ENCODE data around the gene CFHR4. TPM values are rescaled to one million over a fixed set of nuclear protein-coding genes. Genes with fewer than 3 reads are reported as not detected.
"Not testable (repeated sequence)": the region's sequence is repeated elsewhere in the genome, so short reads cannot be mapped to it uniquely, and the experiment has no call there.

CFHR4 gene
- total RNA-seq, 1 donor from 2014 or later: not detected

DNA sequence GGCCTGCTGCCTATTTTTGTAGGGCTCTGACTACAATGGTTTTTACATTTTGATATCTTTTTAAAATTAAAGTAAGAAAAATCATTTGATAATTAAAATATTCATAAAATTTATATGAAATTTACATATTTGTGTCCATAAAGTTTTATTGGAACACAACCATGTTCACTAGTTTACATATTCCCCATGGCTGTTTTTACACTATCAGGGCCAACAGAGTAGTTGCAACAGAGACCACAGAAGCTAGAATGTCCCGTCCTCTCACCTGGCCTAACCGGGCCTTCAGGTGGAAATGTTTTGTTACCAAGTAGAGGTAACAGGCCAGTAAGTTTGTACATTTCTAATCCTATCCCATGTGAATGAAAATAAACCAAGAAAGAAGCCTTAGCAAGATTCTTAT lies 45.0 kb downstream of the CFHR4 start:
- intact Hi-C loops (cut with DNase I); DNase-seq (ENCODE audit: low spot score in 2 of 2); H3K4me1 ChIP-seq; H3K36me3 ChIP-seq; H3K4me3 ChIP-seq; H3K27ac ChIP-seq; H3K27me3 ChIP-seq; H3K9me3 ChIP-seq: not testable (repeated sequence)

DNA sequence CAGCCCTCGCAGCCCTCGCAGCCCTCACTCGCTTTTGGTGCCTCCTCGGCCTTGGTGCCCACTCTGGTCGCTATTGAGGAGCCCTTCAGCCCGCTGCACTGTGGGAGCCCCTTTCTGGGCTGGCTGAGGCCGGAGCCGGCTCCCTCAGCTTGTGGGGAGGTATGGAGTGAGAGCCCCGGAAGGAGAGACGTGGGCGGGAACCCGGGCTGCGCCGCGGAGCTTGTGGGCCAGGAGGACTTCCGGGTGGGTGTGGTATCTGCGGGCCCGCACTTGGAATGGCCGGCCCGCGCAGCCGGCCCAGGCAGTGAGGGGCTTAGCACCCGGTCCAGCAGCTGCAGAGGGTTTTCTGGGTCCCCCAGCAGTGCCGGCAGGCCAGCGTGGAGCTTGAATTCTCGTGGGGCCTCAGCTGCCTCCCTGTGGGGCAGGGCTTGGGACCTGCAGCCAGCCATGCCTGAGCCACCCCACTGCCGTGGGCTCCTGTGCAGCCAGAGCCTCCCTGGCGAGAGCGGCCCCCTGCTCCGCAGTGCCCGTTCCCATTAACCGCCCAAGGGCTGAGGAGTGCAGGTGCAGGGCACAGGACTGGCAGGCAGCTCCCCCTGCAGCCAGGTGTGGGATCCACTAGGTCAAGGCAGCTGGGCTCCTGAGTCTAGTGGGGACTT lies 45.8 kb downstream of the CFHR4 start:
- Histone ChIP-seq H3K36me3 (no peaks in the 10 kb centered on the region), H3K9me3 (no peaks in the 10 kb centered on the region), H3K27me3 (no peaks in the 10 kb centered on the region), H3K27ac (no peak overlapping the region), H3K4me3 (no peak overlapping the region), H3K4me1 (no peaks in the 10 kb centered on the region)
- no peak for DNase-seq (ENCODE audit: low spot score in 2 of 2)
- intact Hi-C loops (cut with DNase I): no loop called here
- TF ChIP-seq, protein P1, sequence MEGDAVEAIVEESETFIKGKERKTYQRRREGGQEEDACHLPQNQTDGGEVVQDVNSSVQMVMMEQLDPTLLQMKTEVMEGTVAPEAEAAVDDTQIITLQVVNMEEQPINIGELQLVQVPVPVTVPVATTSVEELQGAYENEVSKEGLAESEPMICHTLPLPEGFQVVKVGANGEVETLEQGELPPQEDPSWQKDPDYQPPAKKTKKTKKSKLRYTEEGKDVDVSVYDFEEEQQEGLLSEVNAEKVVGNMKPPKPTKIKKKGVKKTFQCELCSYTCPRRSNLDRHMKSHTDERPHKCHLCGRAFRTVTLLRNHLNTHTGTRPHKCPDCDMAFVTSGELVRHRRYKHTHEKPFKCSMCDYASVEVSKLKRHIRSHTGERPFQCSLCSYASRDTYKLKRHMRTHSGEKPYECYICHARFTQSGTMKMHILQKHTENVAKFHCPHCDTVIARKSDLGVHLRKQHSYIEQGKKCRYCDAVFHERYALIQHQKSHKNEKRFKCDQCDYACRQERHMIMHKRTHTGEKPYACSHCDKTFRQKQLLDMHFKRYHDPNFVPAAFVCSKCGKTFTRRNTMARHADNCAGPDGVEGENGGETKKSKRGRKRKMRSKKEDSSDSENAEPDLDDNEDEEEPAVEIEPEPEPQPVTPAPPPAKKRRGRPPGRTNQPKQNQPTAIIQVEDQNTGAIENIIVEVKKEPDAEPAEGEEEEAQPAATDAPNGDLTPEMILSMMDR (IDR thresholded peaks at IDR 0.05): no peak

- H3K4me3 ChIP-seq; H3K9me3 ChIP-seq; DNase-seq (ENCODE audit: low spot score in 2 of 2); H3K36me3 ChIP-seq; H3K27ac ChIP-seq; intact Hi-C loops (cut with DNase I); H3K27me3 ChIP-seq; H3K4me1 ChIP-seq: not testable (repeated sequence)
Observed at GRCh38 chr1:196941474-196941873, 53.6 kb downstream of the CFHR4 start.

GRCh38 chr1:196943568-196943967 lies 55.7 kb downstream of the CFHR4 start, which contains the start of gene CFHR2:
Gene CFHR2, plus strand, starts transcription at chr1:196943738. Its CDS starts 143 bp downstream, at chr1:196943881.
- H3K4me1 ChIP-seq; intact Hi-C loops (cut with DNase I); DNase-seq (ENCODE audit: low spot score in 2 of 2); H3K27ac ChIP-seq; H3K4me3 ChIP-seq; H3K27me3 ChIP-seq; H3K9me3 ChIP-seq; H3K36me3 ChIP-seq: not testable (repeated sequence)

GRCh38 chr1:196951711-196952394 lies 64.0 kb downstream of the CFHR4 start:
- Histone ChIP-seq H3K27ac (no peak overlapping the region), H3K27me3 (no peaks in the 10 kb centered on the region), H3K36me3 (no peaks in the 10 kb centered on the region), H3K4me3 (no peak overlapping the region), H3K4me1 (no peaks in the 10 kb centered on the region), H3K9me3 (no peaks in the 10 kb centered on the region)
- intact Hi-C loops (cut with DNase I): no loop called here
- TF ChIP-seq, protein P1 (IDR thresholded peaks at IDR 0.05): no peak
- no peak for DNase-seq (ENCODE audit: low spot score in 2 of 2)

DNA sequence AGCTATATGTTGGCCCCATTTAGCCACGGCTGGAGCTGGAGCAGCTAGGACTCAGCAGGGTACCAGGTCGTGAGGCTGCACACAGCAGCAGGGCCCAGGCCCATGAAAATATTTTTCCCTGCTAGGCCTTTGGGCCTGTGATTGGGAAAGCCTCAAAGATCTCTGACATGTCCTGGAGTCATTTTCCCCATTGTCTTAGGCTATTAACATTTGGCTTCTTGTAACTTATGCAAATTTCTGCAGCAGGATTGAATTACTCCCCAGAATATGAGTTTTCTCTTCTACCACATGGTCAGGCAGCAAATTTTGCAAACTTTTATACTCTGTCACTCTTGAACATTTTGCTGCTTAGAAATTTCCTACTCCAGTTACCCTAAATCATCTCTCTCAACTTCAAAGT lies 66.9 kb downstream of the CFHR4 start:
- intact Hi-C loops (cut with DNase I): no loop called here
- no peak for DNase-seq (ENCODE audit: low spot score in 2 of 2)

GRCh38 chr1:196955926-196956325 lies 68.1 kb downstream of the CFHR4 start:
- Histone ChIP-seq H3K9me3 (no peaks in the 10 kb centered on the region), H3K27me3 (no peaks in the 10 kb centered on the region), H3K36me3 (no peaks in the 10 kb centered on the region), H3K4me3 (no peak overlapping the region), H3K4me1 (no peaks in the 10 kb centered on the region), H3K27ac (no peak overlapping the region)
- no peak for DNase-seq (ENCODE audit: low spot score in 2 of 2)
- intact Hi-C loops (cut with DNase I): no loop called here
- TF ChIP-seq, protein P1 (IDR thresholded peaks at IDR 0.05): no peak

More for the DNA sequence above, 66.9 kb downstream of the CFHR4 start:
- H3K27me3 ChIP-seq: no peaks in the 10 kb centered on the region
- H3K27ac ChIP-seq: no peak overlapping the region
- no peaks in the 10 kb centered on the region for H3K36me3 ChIP-seq
- no peak overlapping the region for H3K4me3 ChIP-seq
- TF ChIP-seq, protein P1 (IDR thresholded peaks at IDR 0.05): no peak
- no peaks in the 10 kb centered on the region for H3K9me3 ChIP-seq
- H3K4me1 ChIP-seq: no peaks in the 10 kb centered on the region
